ENCODE measurements around the gene BGLAP. TPM values are rescaled to one million over a fixed set of nuclear protein-coding genes. Genes with fewer than 3 reads are reported as not detected.

The BGLAP gene
- total RNA-seq, 1 donor from 2014 or later, result 0.30 TPM

DNA sequence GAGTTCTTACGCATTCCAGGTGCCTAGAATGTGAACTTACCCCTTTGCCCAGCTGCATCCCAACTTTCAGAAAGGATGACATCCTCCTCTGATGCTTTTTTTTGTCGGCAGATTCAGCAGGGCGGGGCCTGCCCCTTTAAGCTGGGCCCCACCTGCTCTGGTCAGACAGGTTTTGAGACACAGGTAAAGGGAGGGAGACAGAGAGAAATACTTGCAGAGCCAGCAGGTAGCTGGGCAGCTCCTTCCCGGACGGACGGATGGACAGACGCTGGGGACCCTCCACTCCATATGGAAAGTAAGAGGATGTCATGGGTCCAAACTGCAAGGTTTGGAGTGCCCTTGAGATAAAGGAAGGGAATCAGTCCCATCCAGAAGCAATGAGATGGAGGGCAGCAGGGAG lies 42.1 kb downstream of the BGLAP start, which contains the start of gene TMEM79:
Gene TMEM79 (plus strand): TSS at position 214 of the 400 bp plus-strand sequence. CDS start 902 bp downstream, outside the sequence.
- peaks cover 17% of the 10 kb centered on the region for H3K36me3 ChIP-seq
- intact Hi-C loops (cut with micrococcal nuclease), result no loop called here
- peak within 1 kb of the TSS; percentile 82 for H3K4me3 ChIP-seq
- TF ChIP-seq, protein P1, sequence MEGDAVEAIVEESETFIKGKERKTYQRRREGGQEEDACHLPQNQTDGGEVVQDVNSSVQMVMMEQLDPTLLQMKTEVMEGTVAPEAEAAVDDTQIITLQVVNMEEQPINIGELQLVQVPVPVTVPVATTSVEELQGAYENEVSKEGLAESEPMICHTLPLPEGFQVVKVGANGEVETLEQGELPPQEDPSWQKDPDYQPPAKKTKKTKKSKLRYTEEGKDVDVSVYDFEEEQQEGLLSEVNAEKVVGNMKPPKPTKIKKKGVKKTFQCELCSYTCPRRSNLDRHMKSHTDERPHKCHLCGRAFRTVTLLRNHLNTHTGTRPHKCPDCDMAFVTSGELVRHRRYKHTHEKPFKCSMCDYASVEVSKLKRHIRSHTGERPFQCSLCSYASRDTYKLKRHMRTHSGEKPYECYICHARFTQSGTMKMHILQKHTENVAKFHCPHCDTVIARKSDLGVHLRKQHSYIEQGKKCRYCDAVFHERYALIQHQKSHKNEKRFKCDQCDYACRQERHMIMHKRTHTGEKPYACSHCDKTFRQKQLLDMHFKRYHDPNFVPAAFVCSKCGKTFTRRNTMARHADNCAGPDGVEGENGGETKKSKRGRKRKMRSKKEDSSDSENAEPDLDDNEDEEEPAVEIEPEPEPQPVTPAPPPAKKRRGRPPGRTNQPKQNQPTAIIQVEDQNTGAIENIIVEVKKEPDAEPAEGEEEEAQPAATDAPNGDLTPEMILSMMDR (IDR thresholded peaks at IDR 0.05; ENCODE audit: borderline replicate concordance), result no peak
- no peaks in the 10 kb centered on the region for H3K27me3 ChIP-seq (ENCODE audit: low read depth)
- peaks cover 49% of the 10 kb centered on the region for H3K4me1 ChIP-seq
- peak within 1 kb of the TSS; percentile 92 for H3K27ac ChIP-seq (replicated peaks)
- no peaks in the 10 kb centered on the region for H3K9me3 ChIP-seq (replicated peaks)
- no peak for DNase-seq

DNA sequence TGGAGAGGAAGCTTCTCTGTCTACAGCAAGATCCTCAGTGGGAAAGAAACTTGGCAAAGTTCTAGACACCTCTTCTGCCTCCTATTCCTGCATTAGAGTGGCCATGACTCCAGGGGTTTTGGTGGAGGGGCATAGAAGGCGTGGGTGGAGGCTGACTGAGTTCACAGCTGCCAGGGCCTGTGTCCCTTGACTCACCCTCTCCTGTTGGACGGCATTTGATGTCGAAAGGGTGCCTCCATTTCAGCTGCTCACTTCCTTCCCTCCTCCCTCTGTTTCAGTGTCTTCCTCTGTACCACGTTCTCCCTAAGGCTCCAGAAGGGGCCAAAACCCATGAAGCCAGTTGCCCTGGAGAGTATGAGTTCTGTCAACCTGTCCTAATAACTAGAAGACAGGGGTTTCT lies 42.8 kb downstream of the BGLAP start:
- Histone ChIP-seq H3K9me3 (replicated peaks) (no peaks in the 10 kb centered on the region), H3K36me3 (peaks cover 17% of the 10 kb centered on the region), H3K27me3 (ENCODE audit: low read depth) (no peaks in the 10 kb centered on the region), H3K27ac (replicated peaks) (no peak overlapping the region), H3K4me3 (no peak overlapping the region), H3K4me1 (peaks cover 44% of the 10 kb centered on the region)
- DNase-seq, result no peak
- intact Hi-C loops (cut with micrococcal nuclease), result no loop called here
- TF ChIP-seq, protein P1 (IDR thresholded peaks at IDR 0.05; ENCODE audit: borderline replicate concordance), result no peak

DNA sequence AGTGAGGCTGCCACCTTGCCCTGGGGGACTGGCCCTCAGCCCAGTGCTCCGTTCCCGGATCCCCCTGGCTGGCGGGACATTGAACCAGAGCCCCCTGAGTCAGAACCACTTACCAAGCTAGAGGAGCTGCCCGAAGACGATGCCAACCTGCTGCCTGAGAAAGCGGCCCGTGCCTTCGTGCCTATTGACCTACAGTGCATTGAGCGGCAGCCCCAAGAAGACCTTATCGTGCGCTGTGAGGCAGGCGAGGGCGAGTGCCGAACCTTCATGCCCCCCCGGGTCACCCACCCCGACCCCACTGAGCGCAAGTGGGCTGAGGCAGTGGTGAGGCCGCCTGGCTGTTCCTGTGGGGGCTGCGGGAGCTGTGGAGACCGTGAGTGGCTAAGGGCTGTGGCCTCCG lies 43.5 kb downstream of the BGLAP start:
- H3K27ac ChIP-seq (replicated peaks), result no peak overlapping the region
- no peaks in the 10 kb centered on the region for H3K9me3 ChIP-seq (replicated peaks)
- H3K36me3 ChIP-seq, result peaks cover 17% of the 10 kb centered on the region
- peaks cover 37% of the 10 kb centered on the region for H3K4me1 ChIP-seq
- TF ChIP-seq, protein P1 (IDR thresholded peaks at IDR 0.05; ENCODE audit: borderline replicate concordance), result no peak
- no peak overlapping the region for H3K4me3 ChIP-seq
- no peaks in the 10 kb centered on the region for H3K27me3 ChIP-seq (ENCODE audit: low read depth)
- DNase-seq, result no peak
- intact Hi-C loops (cut with micrococcal nuclease), result no loop called here

DNA sequence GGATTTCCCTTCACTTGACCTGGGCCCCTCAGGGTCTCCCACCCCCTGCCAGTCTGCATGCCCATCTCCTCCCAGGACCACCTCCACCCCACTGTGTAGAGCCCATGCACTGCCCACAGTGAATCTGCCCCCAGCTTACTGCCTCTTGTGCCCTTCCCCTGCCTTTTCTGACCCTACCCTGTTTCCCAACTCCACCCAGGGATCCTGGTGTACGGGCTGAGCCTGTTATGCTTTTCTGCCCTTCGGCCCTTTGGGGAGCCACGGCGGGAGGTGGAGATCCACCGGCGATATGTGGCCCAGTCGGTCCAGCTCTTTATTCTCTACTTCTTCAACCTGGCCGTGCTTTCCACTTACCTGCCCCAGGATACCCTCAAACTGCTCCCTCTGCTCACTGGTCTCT lies 44.1 kb downstream of the BGLAP start:
- Histone ChIP-seq H3K9me3 (replicated peaks) (no peaks in the 10 kb centered on the region), H3K27ac (replicated peaks) (no peak overlapping the region), H3K27me3 (ENCODE audit: low read depth) (no peaks in the 10 kb centered on the region), H3K4me3 (no peak overlapping the region), H3K4me1 (peaks cover 35% of the 10 kb centered on the region), H3K36me3 (peaks cover 17% of the 10 kb centered on the region)
- DNase-seq, result no peak
- TF ChIP-seq, protein P1 (IDR thresholded peaks at IDR 0.05; ENCODE audit: borderline replicate concordance), result no peak
- intact Hi-C loops (cut with micrococcal nuclease), result no loop called here

- H3K9me3 ChIP-seq (replicated peaks), result no peaks in the 10 kb centered on the region
Measured at GRCh38 chr1:156289857-156290256, 47.9 kb downstream of the BGLAP start.

More at GRCh38 chr1:156289857-156290256, 47.9 kb downstream of the BGLAP start:
- H3K36me3 ChIP-seq, result peaks cover 17% of the 10 kb centered on the region
- intact Hi-C loops (cut with micrococcal nuclease), result no loop called here
- no peak for DNase-seq
- H3K27me3 ChIP-seq (ENCODE audit: low read depth), result no peaks in the 10 kb centered on the region
- TF ChIP-seq, protein P1 (IDR thresholded peaks at IDR 0.05; ENCODE audit: borderline replicate concordance), result no peak
- no peak overlapping the region for H3K27ac ChIP-seq (replicated peaks)
- H3K4me1 ChIP-seq, result peaks cover 19% of the 10 kb centered on the region
- H3K4me3 ChIP-seq, result no peak overlapping the region

Data from left ventricle myocardium inferior (tissue), 1 donor.